Spleen (tissue), 11 donors: ENCODE results near the gene FAAP100. TPM values are rescaled to one million over a fixed set of nuclear protein-coding genes. Genes with fewer than 3 reads are reported as not detected.

Experiments
- DNase-seq: peaks from one replicate; pipeline ENCODE4 v3.0.0-alpha.2; 2020
- H3K27ac ChIP-seq, 8 donors: fragments of 200-600 bp; sonication (generic) in 7 of 8; 1 replicate in 4 of 8; 2 replicates in 4 of 8; pipeline versions ENCODE4 v1.5.0 to v1.8.0; 2016 to 2021; ENCODE audit warnings: inconsistent platforms in 4 of 8, mild to moderate bottlenecking in 4 of 8, moderate library complexity in 1 of 8
- H3K27me3 ChIP-seq, 7 donors: fragments of 200-600 bp; sonication (generic) in 6 of 7; replicated peaks in 1 of 7; 1 replicate in 4 of 7; 2 replicates in 3 of 7; pipeline versions ENCODE4 v1.5.0 to v1.8.0; 2016 to 2021; ENCODE audit warnings: inconsistent platforms in 3 of 7, mild to moderate bottlenecking in 1 of 7
- H3K36me3 ChIP-seq, 6 donors: fragments of 200-600 bp; sonication (generic) in 5 of 6; 1 replicate in 4 of 6; 2 replicates in 2 of 6; pipeline versions ENCODE4 v1.5.0 to v1.8.0; 2016 to 2021; ENCODE audit warnings: inconsistent platforms in 2 of 6
- H3K4me1 ChIP-seq, 6 donors: fragments of 200-600 bp; sonication (generic) in 5 of 6; 1 replicate in 3 of 6; 2 replicates in 3 of 6; pipeline versions ENCODE4 v1.5.0 to v1.8.0; 2016 to 2021; ENCODE audit warnings: inconsistent platforms in 3 of 6
- H3K4me3 ChIP-seq, 8 donors: fragments of 200-600 bp; sonication (generic) in 7 of 8; 1 replicate in 4 of 8; 2 replicates in 4 of 8; pipeline versions ENCODE4 v1.5.0 to v1.8.0; 2016 to 2021; ENCODE audit warnings: inconsistent platforms in 4 of 8, mild to moderate bottlenecking in 4 of 8, moderate library complexity in 2 of 8
- H3K9me3 ChIP-seq, 8 donors: fragments of 200-600 bp; sonication (generic) in 7 of 8; 1 replicate in 4 of 8; 2 replicates in 4 of 8; pipeline versions ENCODE4 v1.5.0 to v1.8.0; 2016 to 2021; ENCODE audit warnings: inconsistent platforms in 4 of 8
- POLR2A ChIP-seq, 3 donors: fragments of 450-650 bp; IDR thresholded peaks; one replicate each; pipeline ENCODE4 v1.5.1; 2017; ENCODE audit warnings: antibody characterized with exemption in 3 of 3, mild to moderate bottlenecking in 1 of 3
- POLR2AphosphoS5 ChIP-seq, 3 donors: sonication (generic); formaldehyde crosslinking; IDR thresholded peaks; one replicate each; pipeline ENCODE4 v1.5.1; 2017; ENCODE audit warnings: antibody characterized with exemption in 3 of 3
- WGBS, 5 donors: extraction: QIAGEN DNeasy Blood & Tissue Kit in 3 of 5; methylation state at CpG; one replicate each; pipeline versions ENCODE4 v1.1.5 to v1.1.7; 2013 to 2018; 5-methylcytosine and 5-hydroxymethylcytosine counted together
- intact Hi-C: fragments of 100-400 bp; cut with DNase I; formaldehyde crosslinking; loops from one replicate; pipeline ENCODE4 v1.15.0; 2023; ENCODE audit warnings: low total_unique reads
- polyA plus RNA-seq, 3 donors: library from polyadenylated mRNA; stranded (reverse); fragments of 200-250 nt; gene quantifications; one replicate each; pipeline ENCODE4 v1.2.1, GENCODE V29; 2013
- total RNA-seq, 7 donors: library from RNA; depleted of rRNA in 3 of 7; stranded (reverse); fragments of >200 nt in 3 of 7; fragmentation: NEBNext Ultra II Directional in 4 of 7; extraction: Animal tissue kit (Norgen Biotek cat#: 25700) in 4 of 7; gene quantifications; one replicate each; pipeline versions ENCODE4 v1.1.0 to v1.2.1, GENCODE V29; 2016 to 2021
- TF ChIP-seq, protein P1 (sequence below), 11 experiments: fragments of 200-600 bp in 7 of 11; fragments of 450-650 bp in 4 of 11; sonication (generic) in 4 of 11; IDR thresholded peaks in 8 of 11; conservative IDR thresholded peaks in 3 of 11; 1 replicate in 7 of 11; 2 replicates in 4 of 11; pipeline versions ENCODE4 v1.4.0 to v1.8.0; 2016 to 2021; ENCODE audit warnings: antibody characterized with exemption in 11 of 11, inconsistent platforms in 4 of 11, mild to moderate bottlenecking in 1 of 11
- donor health status: healthy with polysubstance abuse.
- donor health status: DM: no; HTN: no; CAD: no; lungs with moderate emphysema.
- donor health status: DM: no; HTN: no; CAD: no.
- donor health status: Bipolar disorder and iron deficiency.
- donor health status: healthy.
- donor health status: DM: no; HTN: no; CAD: no.
- donor health status: DM: yes; HTN: yes; CAD: no.

Gene FAAP100
- total and polyA plus RNA-seq, 10 donors, result 32.2 to 77.2 (median 50.9) TPM

DNA sequence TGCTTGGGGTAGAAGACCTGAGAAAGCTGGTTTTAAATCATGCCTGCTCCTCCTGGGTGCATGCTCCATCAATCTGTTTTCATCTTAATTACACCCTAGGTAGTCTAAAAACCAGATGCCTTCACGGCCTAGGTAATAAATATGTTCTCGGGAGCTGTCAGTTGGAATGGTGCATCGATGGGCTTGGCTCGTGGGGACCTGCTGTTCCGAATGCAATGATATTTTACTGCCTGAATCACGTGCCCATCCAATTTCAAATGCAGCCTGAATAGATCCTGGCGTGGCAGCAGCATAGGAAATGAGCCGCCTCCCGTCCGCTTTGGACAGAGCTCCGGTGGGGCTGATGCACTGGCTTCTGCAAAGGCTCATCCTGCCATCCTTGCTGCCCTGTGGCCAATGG, 18.8 kb upstream of the FAAP100 start:
- WGBS, 5 donors, result 85 to 95% (median 94%) methylated on average over 11 of the region's 11 CpGs
- peaks cover 3 to 100% (median 83%) of the 10 kb centered on the region in 6 donors for H3K36me3 ChIP-seq
- TF ChIP-seq, protein P1, sequence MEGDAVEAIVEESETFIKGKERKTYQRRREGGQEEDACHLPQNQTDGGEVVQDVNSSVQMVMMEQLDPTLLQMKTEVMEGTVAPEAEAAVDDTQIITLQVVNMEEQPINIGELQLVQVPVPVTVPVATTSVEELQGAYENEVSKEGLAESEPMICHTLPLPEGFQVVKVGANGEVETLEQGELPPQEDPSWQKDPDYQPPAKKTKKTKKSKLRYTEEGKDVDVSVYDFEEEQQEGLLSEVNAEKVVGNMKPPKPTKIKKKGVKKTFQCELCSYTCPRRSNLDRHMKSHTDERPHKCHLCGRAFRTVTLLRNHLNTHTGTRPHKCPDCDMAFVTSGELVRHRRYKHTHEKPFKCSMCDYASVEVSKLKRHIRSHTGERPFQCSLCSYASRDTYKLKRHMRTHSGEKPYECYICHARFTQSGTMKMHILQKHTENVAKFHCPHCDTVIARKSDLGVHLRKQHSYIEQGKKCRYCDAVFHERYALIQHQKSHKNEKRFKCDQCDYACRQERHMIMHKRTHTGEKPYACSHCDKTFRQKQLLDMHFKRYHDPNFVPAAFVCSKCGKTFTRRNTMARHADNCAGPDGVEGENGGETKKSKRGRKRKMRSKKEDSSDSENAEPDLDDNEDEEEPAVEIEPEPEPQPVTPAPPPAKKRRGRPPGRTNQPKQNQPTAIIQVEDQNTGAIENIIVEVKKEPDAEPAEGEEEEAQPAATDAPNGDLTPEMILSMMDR (IDR thresholded peaks at IDR 0.05 in 8 of 11, conservative IDR thresholded peaks at IDR 0.05 in 3 of 11), result no peak
- no peaks in the 10 kb centered on the region for H3K9me3 ChIP-seq
- H3K27ac ChIP-seq, result no peak overlapping the region
- H3K4me1 ChIP-seq, result peaks cover 8 to 26% (median 14%) of the 10 kb centered on the region in 6 donors
- H3K4me3 ChIP-seq, result no peak overlapping the region
- no peaks in the 10 kb centered on the region for H3K27me3 ChIP-seq
- intact Hi-C loops, result no loop called here
- no peak for DNase-seq

DNA sequence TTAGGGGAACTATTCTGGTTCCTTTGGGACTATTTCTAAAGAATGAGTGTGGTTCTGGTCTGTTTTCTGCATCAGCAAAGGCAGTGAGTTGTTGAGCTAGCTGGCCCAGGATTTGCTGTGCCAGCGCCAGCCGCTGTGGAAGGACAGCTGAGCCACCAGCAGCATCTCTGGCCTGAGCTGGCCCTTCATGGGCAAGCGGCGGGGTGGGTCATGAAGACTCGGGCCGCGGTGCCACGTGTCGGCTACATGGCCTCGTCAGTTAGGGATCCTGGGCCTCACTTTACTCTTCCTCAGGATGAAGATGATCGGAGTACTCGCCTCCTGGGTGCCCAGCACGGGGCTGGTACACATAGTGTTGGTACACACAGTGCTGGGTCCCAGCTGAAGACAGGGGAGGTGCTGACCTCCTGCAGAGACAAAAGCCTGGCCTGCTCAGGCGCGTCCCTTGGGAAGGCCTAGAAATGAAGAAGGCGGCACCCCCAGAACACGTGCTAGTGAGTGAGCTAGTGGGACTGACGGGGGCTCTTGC, 17.9 kb upstream of the FAAP100 start:
- Histone ChIP-seq H3K4me3 (no peak overlapping the region), H3K27ac (no peak overlapping the region), H3K36me3 (peaks cover 3 to 100% (median 85%) of the 10 kb centered on the region in 6 donors), H3K27me3 (no peaks in the 10 kb centered on the region), H3K9me3 (no peaks in the 10 kb centered on the region), H3K4me1 (peaks cover 8 to 28% (median 21%) of the 10 kb centered on the region in 6 donors)
- TF ChIP-seq POLR2AphosphoS5 (IDR thresholded peaks at IDR 0.05), result peak in 1 of 3 donors; percentile 27
- TF ChIP-seq, protein P1 (IDR thresholded peaks at IDR 0.05 in 8 of 11, conservative IDR thresholded peaks at IDR 0.05 in 3 of 11), result no peak
- no peak for DNase-seq
- intact Hi-C loops, result no loop called here
- 92 to 99% (median 97%) methylated on average over 13 to 18 of the region's 18 CpGs for WGBS, 5 donors

DNA sequence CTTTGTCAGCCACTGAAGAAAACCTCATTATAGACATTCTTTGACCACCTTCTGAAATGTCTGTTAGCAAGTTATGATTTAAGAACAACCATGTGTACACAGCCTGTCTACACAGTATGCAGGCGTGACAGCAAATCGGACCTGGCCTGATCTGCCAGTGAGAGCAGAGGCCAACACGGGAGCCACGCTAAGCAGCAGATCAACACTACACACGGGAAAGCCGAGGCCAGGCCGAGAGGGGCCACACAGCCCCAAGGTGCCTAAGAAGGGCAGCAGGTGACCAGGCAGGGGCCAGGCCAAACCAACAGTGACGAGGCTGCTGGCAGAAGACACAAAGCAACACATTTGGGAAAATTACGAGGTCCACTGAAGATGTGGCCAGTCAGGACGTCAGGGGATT, 16.3 kb upstream of the FAAP100 start:
- WGBS, 5 donors, result 89 to 95% (median 92%) methylated on average over 10 of the region's 10 CpGs
- Histone ChIP-seq H3K27ac (peak overlapping the region in 3 of 8 donors; percentile 29 to 82 (median 57)), H3K4me1 (peaks cover 8 to 44% (median 25%) of the 10 kb centered on the region in 6 donors), H3K36me3 (peaks cover 3 to 100% (median 89%) of the 10 kb centered on the region in 6 donors), H3K4me3 (no peak overlapping the region), H3K27me3 (no peaks in the 10 kb centered on the region), H3K9me3 (no peaks in the 10 kb centered on the region)
- DNase-seq, result no peak
- TF ChIP-seq, protein P1 (IDR thresholded peaks at IDR 0.05 in 8 of 11, conservative IDR thresholded peaks at IDR 0.05 in 3 of 11), result no peak
- TF ChIP-seq POLR2AphosphoS5 (IDR thresholded peaks at IDR 0.05), result peak in 1 of 3 donors; percentile 27
- TF ChIP-seq POLR2A (IDR thresholded peaks at IDR 0.05), result no peak
- intact Hi-C loops, result no loop called here

DNA sequence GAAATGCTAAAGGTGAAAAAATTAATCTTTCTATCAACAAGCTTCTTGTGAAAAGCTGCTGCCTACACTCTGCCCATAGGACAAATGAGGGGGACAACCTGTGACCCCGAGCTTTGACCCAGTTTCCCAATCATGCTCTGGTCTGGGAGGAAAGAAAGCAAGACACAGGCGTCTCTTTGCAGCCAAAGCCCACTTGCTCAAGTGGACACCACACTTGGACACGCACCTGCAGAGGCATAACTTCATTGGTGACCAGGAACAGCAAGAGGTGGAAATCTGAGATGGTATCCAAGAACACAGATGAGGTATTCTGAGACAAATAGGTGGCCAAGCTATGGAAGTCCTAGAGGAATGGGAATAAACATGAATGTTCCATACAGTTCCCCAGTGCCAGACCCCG, 15.0 kb upstream of the FAAP100 start:
- H3K4me1 ChIP-seq, result peaks cover 8 to 57% (median 26%) of the 10 kb centered on the region in 6 donors

More for the DNA sequence above, 15.0 kb upstream of the FAAP100 start:
- H3K36me3 ChIP-seq, result peaks cover 3 to 100% (median 93%) of the 10 kb centered on the region in 6 donors
- no peaks in the 10 kb centered on the region for H3K9me3 ChIP-seq
- DNase-seq, result no peak
- TF ChIP-seq POLR2AphosphoS5 (IDR thresholded peaks at IDR 0.05), result no peak
- TF ChIP-seq, protein P1 (IDR thresholded peaks at IDR 0.05 in 8 of 11, conservative IDR thresholded peaks at IDR 0.05 in 3 of 11), result no peak
- TF ChIP-seq POLR2A (IDR thresholded peaks at IDR 0.05), result no peak
- H3K27ac ChIP-seq, result peak overlapping the region; percentile 19 to 82 (median 64)
- H3K27me3 ChIP-seq, result no peaks in the 10 kb centered on the region
- H3K4me3 ChIP-seq, result no peak overlapping the region
- intact Hi-C loops, result no loop called here
- 51 to 60% (median 58%) methylated on average over 4 of the region's 4 CpGs for WGBS, 5 donors
